Hippocampal formation (tissue), 2 donors: Measurements from ENCODE around the gene C10orf71.

Source experiments
- DNase-seq, 2 donors: peaks; one replicate each; lab custom pipeline; 2025; lab: John Stamatoyannopoulos, UW

C10orf71 gene

DNA sequence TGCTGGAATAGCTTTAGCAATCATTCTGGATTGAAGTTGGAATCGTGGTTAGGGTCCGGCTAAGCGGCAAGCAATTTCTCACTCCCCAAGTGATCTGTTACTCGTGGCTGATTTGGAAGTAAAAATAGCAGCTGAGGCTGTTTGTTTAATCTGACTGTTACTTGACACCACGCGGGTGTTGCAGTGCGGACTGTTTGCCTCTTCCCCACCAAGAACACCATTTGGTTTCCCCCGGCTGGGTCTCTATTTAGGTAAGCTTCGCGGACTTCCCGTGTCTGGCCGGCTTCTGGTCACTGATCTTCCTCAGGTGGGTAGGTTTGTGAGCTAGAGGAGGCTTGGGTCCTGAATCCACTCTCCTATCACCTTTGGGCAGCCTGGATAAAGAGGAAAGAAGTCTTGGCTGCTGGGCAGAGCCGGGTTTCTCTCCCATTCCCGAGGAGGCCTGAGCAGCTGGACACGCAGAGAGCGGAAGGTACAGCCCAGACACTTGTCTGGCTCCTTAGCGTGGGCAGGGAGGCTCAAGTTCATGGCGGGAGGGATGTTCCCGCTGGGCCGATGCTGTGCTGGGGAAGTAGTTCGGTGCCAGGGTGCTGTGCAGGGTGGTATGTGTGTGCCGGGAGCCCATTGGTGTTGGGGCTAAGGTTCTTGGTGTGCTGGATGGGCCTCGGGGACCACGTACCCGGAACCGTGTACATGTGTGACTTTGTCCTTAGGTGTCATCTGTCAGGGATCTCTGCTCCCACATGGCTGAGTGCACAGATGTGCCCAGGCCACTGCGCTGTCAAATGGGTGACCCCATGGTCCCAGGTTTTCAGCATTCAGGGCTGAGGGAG, at the start of gene C10orf71:
Gene C10orf71, plus strand, starts transcription at position 188 of the 833 bp plus-strand sequence. CDS start 23,376 bp downstream, outside the sequence.
- no peak for DNase-seq

GRCh38 chr10:49252313-49253034, 46.5 kb upstream of the C10orf71 start:
- DNase-seq: no peak

DNA sequence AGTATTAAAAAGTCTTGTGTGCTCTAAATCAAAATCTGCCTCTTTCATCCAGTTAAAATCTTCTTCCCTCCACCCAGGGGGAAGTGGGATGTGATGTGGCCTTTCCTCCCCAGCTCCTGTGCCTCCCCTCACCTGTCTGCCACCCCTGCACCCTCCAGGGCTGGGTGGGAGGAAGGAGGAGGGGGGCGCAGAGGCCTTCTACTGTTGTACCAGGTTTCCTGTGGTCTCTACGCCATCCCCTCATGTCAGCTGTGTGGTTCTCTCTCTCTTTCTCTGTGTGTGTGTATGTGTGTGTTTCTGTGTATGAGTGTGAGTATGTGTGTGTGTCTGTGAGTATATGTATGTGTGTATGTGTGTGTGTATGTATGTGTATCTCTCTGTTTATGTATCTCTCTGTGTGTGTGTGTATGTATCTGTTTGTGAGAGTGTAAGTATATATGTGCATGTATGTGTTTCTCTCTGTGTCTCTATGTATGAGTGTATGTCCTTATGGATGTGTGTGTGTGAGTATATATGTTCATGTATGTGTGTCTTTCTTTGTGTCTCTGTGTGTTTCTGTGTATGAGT, 45.5 kb upstream of the C10orf71 start:
- no peak for DNase-seq

- no peak for DNase-seq
Observed at GRCh38 chr10:49254150-49254549, 44.8 kb upstream of the C10orf71 start.

GRCh38 chr10:49254556-49255318, 44.2 kb upstream of the C10orf71 start:
- no peak for DNase-seq

DNA sequence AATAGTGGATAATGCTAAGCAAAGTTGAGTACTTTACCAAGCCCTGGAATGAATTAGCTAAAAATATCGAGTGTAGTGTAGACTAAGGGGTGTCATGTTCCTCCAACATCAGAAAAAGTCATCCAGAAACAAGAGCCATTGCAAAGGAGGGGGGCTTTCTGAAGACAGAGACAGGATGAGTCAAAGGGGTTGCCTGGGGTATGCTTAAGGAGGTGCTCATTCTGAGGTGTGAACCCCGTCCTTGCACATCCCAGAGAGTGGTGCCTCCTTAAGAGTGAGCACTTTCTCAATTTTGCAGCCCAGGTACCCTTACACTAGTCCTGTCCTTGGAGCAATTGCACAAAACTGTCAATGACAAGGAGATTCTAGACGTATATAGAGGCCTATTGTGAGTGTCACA, 43.1 kb upstream of the C10orf71 start:
- DNase-seq: no peak

- no peak for DNase-seq
Observed at GRCh38 chr10:49257154-49257553, 41.8 kb upstream of the C10orf71 start.

DNA sequence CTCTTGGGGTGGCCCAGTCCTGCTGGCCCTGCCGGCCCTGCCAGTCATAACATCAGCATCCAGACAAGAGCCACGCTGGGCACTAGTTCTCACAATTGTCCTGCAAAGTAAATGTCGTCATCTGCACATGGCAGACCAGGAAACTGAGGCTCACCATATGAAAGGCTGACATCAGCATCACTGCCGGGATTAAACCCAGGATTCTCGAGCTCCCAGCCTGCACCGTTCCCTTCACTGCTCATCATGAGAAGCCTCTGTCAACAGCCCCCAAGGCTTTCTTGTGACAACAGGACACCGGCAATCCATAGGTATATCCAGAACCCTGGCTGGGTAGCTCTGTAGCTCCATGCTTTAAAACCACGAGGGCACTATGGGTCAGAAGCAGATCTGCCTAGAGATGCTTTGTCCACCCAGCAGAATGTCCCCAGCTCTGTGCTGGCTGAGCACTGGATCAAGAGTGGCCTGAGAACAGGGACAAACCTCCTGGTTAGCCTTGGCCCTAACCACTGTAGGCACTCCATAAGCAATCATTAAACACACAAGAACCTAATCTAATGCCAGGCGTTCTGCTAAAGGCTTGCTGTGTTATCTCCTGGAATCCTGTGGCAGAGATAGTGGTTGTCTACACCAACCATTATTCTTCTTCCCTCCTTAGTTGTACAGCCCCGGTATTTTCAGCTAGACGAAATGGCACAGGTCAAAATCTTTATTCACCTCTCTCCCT, 41.2 kb upstream of the C10orf71 start:
- DNase-seq: no peak

DNA sequence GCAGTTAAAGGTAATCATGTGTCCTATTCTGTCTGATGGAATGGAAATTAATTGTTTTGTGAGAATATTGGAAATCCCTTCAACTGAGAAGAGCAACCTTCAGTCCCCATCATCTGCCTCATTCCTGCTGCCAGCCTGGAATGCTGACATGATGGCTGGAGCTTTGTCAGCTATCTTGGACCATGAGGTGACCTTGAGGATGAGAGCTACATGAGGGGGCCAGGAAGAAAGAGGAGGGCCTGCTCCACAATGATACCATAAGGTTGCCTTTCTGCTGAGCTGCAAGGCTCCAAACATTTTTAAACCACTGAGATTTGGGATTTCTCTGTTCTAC, 40.7 kb upstream of the C10orf71 start:
- no peak for DNase-seq

GRCh38 chr10:49260644-49261296, 38.2 kb upstream of the C10orf71 start:
- no peak for DNase-seq

DNA sequence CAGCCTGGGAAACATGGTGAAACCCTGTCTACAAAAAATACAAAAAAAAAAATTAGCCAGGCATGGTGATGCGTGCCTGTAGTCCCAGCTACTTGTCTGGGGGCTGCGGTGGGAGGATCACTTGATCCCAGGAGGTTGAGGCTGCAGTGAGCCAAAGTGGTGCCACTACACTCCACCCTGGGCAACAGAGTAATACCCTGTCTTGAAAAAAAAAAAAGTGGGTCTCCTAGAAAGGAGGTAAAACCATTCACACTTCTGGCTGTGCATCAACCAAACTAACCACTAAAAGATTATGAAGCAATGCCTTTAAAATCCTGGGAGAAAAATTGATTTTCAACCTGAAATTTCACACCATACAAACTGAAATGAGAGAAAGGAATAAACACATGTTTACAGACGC, 35.4 kb upstream of the C10orf71 start:
- no peak for DNase-seq

DNA sequence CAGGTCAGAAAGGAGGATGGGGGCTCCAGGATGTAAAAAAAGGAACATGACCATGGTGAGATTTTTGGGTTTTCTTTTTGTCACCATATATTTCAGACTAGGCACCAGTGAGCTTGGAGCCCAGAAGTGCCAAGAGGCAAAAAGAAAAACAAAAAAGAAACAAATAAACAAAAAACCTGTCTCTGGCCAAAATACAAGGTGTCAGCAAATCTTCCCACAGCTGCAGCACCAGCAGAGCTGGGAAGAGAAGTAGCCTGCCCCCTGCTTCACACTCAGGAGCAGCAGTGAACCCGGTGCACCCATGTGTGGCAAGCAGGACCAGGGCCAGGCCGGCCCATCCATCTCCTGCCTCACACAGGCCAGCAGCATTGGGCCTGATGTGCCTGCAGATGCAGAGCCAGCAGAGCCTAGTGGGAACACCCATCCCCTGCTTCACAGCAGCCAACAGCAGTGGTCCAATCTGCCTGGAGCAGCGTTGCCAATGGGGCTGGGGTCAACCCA, 34.7 kb upstream of the C10orf71 start:
- no peak for DNase-seq

DNA sequence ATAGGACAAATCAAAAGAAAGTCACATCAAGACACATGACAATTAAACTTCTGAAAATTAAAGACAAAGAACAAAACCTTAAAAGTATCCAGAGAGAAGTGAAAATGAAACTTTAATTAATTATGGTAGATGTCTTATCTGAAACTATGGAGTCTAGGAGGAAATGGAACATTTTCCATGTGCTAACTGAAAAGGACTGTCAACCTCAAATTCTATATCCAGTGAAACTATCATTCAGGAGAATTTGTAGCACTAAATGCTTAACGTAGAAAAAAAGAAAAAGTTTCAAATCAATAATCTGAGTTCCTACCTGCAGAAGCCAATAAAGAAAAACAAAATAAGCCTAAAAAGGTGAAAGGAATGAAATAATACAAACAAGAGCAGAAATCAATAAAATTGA, 33.1 kb upstream of the C10orf71 start:
- no peak for DNase-seq

DNA sequence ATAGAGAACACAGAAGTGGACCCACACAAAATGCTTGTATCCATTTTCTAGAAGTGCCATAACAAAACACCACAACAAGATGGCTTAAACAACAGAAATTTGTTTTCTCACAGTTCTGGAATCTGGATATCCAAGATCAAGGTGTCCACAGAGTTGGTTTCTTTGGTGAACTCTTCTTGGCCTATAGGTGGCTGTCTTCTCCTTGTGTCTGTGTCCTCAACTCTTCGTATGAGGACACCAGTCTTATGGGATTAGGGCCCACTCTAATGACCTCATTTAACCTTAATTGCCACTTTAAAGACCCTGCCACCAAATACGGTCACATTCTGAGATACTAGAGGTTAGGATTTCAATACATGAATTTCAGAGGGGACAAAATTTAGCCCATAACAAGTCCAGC, 30.8 kb upstream of the C10orf71 start:
- DNase-seq: no peak

DNA sequence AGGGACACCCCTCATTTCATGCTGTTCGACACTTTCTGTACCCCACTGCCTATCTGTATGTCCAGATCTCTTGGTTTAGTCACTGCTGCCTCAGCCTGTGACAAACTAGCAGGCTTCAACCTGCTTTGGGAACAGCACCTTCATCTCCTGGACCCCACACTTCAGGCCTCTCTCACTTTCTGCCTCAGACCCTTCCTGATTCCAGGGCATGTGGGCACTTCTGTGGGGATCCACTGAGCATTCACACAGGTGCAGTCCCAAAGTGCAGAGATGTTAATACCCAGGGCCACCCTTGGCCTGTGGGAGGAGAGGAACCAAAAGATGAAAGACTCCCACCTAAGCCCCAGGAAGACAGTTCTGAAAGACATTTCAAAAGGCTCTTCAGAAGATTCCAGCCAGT, 29.4 kb upstream of the C10orf71 start:
- DNase-seq: no peak

- DNase-seq: no peak
Observed at GRCh38 chr10:49270565-49270964, 28.4 kb upstream of the C10orf71 start.

DNA sequence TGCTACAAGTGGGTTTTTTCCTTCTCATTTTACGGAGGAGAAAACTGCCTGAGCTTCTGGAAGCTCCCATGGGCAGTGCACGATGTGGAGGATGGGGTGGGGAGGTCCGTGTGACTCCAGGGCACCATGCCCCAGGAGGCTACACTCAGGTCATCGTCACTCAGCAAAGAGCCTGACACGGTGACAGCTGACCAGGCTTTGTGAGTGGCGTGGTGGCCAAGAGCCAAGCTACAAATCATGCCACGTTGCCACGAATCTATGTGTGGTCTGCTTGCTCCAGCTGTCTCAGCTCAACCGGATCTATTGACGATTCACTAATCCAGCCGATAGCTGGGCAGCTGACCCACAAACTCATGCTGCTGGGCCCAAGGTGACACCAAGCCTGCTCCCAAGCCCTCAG, 27.6 kb upstream of the C10orf71 start:
- no peak for DNase-seq

GRCh38 chr10:49272251-49273081, 26.5 kb upstream of the C10orf71 start:
- DNase-seq: no peak

GRCh38 chr10:49273082-49273465, 25.9 kb upstream of the C10orf71 start:
- DNase-seq: no peak

GRCh38 chr10:49273626-49274025, 25.3 kb upstream of the C10orf71 start:
- no peak for DNase-seq
